KMS-11 (cell line): ENCODE results near the gene AUTS2.

ENCODE experiments used
- H2AFZ ChIP-seq: fragments of 200-600 bp; sonication (generic); 2 replicates; pipeline ENCODE4 v1.6.1; 2016; ENCODE audit warnings: antibody characterized with exemption, mixed run types, low read depth
- H3K27ac ChIP-seq: fragments of 200-600 bp; sonication (generic); 2 replicates; pipeline ENCODE4 v1.6.1; 2016; ENCODE audit warnings: mild to moderate bottlenecking, mixed run types
- H3K27me3 ChIP-seq: fragments of 200-600 bp; sonication (generic); 2 replicates; pipeline ENCODE4 v1.6.1; 2017; ENCODE audit warnings: mild to moderate bottlenecking, low read depth, mixed run types, moderate library complexity; ENCODE audit not compliant: insufficient read depth
- H3K36me3 ChIP-seq: fragments of 200-600 bp; sonication (generic); 2 replicates; pipeline ENCODE4 v1.6.1; 2017; ENCODE audit warnings: mild to moderate bottlenecking, mixed run types; ENCODE audit not compliant: insufficient read depth
- H3K4me1 ChIP-seq: fragments of 200-600 bp; sonication (generic); 2 replicates; pipeline ENCODE4 v1.6.1; 2016; ENCODE audit warnings: mild to moderate bottlenecking, low read depth, mixed run types; ENCODE audit not compliant: poor library complexity, severe bottlenecking
- H3K4me2 ChIP-seq: fragments of 200-600 bp; sonication (generic); 2 replicates; pipeline ENCODE4 v1.7.0; 2016; ENCODE audit warnings: mild to moderate bottlenecking, mixed run types
- H3K4me3 ChIP-seq: fragments of 200-600 bp; sonication (generic); IDR thresholded peaks from 2 replicates; pipeline ENCODE4 v1.6.1; 2017; ENCODE audit warnings: low read depth, low read length, mixed read lengths; ENCODE audit not compliant: insufficient read depth
- H3K79me2 ChIP-seq: fragments of 200-600 bp; sonication (generic); 2 replicates; pipeline ENCODE4 v1.6.1; 2016; ENCODE audit warnings: low read depth, mixed run types; ENCODE audit not compliant: insufficient read depth
- H3K9ac ChIP-seq: fragments of 200-600 bp; sonication (generic); 2 replicates; pipeline ENCODE4 v1.6.1; 2016; ENCODE audit warnings: mild to moderate bottlenecking, mixed run types
- H4K20me1 ChIP-seq: fragments of 200-600 bp; sonication (generic); 2 replicates; pipeline ENCODE4 v1.6.1; 2016; ENCODE audit warnings: mild to moderate bottlenecking, mixed run types; ENCODE audit not compliant: insufficient read depth
- CTCF ChIP-seq: fragments of 200-600 bp; sonication (generic); conservative IDR thresholded peaks from 2 replicates; pipeline ENCODE4 v1.6.1; 2017; ENCODE audit warnings: low read depth, mild to moderate bottlenecking, antibody characterized with exemption, low read length, moderate library complexity, mixed read lengths

AUTS2 gene

GRCh38 chr7:70068531-70068930, 470.3 kb downstream of the AUTS2 start:
- no peaks in the 10 kb centered on the region for H3K79me2 ChIP-seq
- H3K4me1 ChIP-seq, result peaks cover 74% of the 10 kb centered on the region
- H3K4me3 ChIP-seq, result no peak overlapping the region
- H3K27me3 ChIP-seq, result no peaks in the 10 kb centered on the region
- H2AFZ ChIP-seq, result peak overlapping the region; percentile 24; the same call in 1 of the 2 replicates
- no peaks in the 10 kb centered on the region for H3K36me3 ChIP-seq
- H4K20me1 ChIP-seq, result no peaks in the 10 kb centered on the region
- H3K4me2 ChIP-seq, result peak overlapping the region; percentile 61
- peak overlapping the region; percentile 56 for H3K27ac ChIP-seq
- no peak overlapping the region; the same call in 1 of the 2 replicates for H3K9ac ChIP-seq
- TF ChIP-seq CTCF, result no peak

- no peaks in the 10 kb centered on the region for H3K79me2 ChIP-seq
- H3K9ac ChIP-seq, result no peak overlapping the region; the same call in 1 of the 2 replicates
- peak overlapping the region; percentile 56 for H3K27ac ChIP-seq
- no peak overlapping the region for H2AFZ ChIP-seq
- TF ChIP-seq CTCF, result no peak
- H3K27me3 ChIP-seq, result no peaks in the 10 kb centered on the region
- peak overlapping the region; percentile 61 for H3K4me2 ChIP-seq
- peaks cover 80% of the 10 kb centered on the region for H3K4me1 ChIP-seq
- no peak overlapping the region for H3K4me3 ChIP-seq
- no peaks in the 10 kb centered on the region for H3K36me3 ChIP-seq
- H4K20me1 ChIP-seq, result no peaks in the 10 kb centered on the region
These were observed 471.7 kb downstream of the AUTS2 start for GRCh38 chr7:70069977-70070376.

- peak overlapping the region; percentile 45; the same call in 1 of the 2 replicates for H3K27ac ChIP-seq
These were observed 473.5 kb downstream of the AUTS2 start for GRCh38 chr7:70071766-70072165.

GRCh38 chr7:70072220-70072619, 473.9 kb downstream of the AUTS2 start:
- H4K20me1 ChIP-seq, result no peaks in the 10 kb centered on the region
- H3K36me3 ChIP-seq, result no peaks in the 10 kb centered on the region
- H3K27ac ChIP-seq, result peak overlapping the region; percentile 45; the same call in 1 of the 2 replicates
- H3K4me3 ChIP-seq, result no peak overlapping the region
- peak overlapping the region; percentile 61 for H3K4me2 ChIP-seq
- H3K27me3 ChIP-seq, result no peaks in the 10 kb centered on the region
- H3K4me1 ChIP-seq, result peaks cover 71% of the 10 kb centered on the region
- H2AFZ ChIP-seq, result no peak overlapping the region
- no peaks in the 10 kb centered on the region for H3K79me2 ChIP-seq
- H3K9ac ChIP-seq, result no peak overlapping the region
- TF ChIP-seq CTCF, result no peak

More at GRCh38 chr7:70071766-70072165, 473.5 kb downstream of the AUTS2 start:
- H4K20me1 ChIP-seq, result no peaks in the 10 kb centered on the region
- H3K4me3 ChIP-seq, result no peak overlapping the region
- no peak overlapping the region for H2AFZ ChIP-seq
- H3K36me3 ChIP-seq, result no peaks in the 10 kb centered on the region
- no peaks in the 10 kb centered on the region for H3K79me2 ChIP-seq
- peak overlapping the region; percentile 61 for H3K4me2 ChIP-seq
- H3K27me3 ChIP-seq, result no peaks in the 10 kb centered on the region
- H3K4me1 ChIP-seq, result peaks cover 74% of the 10 kb centered on the region
- no peak overlapping the region for H3K9ac ChIP-seq
- no peak for TF ChIP-seq CTCF
